HG03432 (cell line): ENCODE measurements around the gene TGM5.
"Not testable (repeated sequence)": the region's sequence is repeated elsewhere in the genome, so short reads cannot be mapped to it uniquely, and the experiment has no call there.

Source experiments
- ATAC-seq: cut with Tn5 transposase; IDR thresholded peaks from one replicate; pipeline ENCODE4 v1.9.1; 2021; ENCODE audit warnings: mild to moderate bottlenecking, moderate library complexity; ENCODE audit not compliant: unreplicated experiment

Gene TGM5

DNA sequence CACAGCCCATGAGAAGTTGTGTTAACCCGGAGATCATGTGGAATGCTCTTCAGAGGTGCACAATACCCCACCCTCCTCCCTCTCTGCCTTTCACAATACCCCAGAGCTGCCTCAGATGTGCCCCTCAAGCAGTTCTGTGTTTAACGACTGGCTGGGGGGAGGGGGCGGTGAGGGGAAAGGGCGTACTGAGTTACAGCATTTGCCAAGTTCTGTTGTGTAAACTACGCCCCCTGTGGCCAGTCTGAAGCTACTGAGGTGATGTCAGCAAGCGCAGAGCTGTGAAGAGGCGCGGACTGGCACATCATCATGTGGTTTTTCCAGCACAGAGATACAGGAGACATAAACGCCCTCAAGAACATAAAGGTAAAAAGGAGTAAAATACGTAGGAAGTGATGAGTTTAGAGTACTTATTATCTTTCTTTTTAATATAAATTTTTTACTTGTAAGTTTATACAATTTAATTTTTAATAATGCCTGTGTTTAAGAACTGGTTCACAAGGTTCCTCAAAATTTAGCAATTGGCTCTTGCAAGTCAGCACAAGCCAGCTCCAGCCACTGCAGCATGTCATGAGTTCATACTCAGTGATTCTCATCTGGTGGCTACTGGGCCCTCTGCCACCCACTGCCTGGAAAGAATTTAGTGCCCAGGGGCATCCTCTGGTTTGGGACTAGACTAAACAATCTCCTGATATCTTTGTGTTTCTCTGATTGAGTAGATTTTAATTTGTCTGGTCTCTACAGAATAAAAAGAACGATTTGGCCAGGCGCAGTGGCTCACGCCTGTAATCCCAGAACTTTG, 47.6 kb downstream of the TGM5 start:
- no peak for ATAC-seq

DNA sequence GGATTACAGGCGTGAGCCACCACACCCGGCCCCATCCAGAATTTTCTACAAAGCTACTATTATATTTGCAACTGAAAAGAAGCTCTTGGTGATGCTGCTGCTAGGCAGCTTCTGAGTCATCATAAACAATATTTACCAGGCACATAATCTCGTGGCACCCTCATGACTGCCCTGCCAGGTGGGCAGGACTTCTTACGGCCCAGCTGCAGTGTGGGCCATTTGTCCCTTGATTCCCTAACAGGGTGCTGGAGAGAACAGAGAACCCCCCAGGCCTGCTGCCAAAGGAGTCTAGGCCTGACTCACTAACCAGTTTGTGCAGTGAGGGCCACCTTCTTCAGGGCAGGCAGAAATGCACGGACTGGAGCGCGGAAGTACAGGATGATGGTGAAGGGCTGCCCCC, 50.8 kb downstream of the TGM5 start:
- ATAC-seq: no peak

DNA sequence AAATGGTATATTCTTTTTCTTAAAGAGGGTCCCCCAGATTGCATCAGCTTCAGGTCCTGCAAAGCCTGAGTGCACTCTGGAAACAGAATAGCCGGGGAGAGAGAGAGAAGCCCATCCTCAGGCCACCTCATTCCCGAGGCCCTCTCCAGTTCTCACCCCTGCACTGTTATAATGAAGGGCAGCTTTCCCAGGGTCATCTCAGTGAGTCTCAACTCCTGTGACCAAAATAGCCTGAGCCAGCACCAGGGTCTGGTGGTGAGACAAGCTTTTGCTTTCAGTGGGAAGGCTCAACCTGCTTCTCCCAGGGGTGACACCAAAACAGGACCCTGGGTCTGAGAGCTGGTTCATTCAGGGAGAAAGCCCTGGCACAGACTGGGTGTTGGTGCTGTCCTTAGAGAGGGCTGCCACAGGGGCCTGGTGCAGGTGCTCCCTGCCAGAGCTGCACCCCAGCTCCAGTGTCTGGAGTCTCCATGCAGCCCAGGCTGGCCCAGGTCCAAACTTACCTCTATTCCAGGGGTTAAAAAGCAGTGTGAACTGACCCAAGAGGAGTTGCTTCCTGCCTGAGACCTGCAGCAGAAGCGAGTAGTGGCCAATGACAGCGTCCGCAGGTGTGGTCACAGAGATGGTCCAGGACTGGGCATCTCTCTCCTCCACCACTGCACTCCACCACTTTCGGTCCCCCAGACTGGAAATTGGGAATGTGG, 52.0 kb downstream of the TGM5 start:
- ATAC-seq: no peak

DNA sequence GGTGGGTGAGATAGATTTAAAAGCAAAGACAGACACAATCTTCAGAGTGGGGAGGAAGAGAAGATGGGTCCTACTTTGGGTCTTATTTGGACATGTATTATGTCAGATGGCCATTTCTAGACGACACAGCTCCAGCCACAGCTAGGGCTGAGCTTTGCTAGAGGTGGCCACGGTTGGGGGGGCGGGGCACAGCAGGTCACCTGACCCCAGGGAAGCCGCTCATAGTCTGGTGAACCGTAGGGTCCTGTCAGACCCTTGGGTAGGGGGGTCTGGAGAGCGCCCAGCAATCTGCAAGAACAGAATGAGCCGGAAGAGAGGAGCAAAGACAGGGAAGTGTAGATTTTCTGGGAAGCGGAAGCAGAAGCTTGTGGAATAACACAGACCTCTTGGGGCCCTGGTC, 52.6 kb downstream of the TGM5 start:
- no peak for ATAC-seq

DNA sequence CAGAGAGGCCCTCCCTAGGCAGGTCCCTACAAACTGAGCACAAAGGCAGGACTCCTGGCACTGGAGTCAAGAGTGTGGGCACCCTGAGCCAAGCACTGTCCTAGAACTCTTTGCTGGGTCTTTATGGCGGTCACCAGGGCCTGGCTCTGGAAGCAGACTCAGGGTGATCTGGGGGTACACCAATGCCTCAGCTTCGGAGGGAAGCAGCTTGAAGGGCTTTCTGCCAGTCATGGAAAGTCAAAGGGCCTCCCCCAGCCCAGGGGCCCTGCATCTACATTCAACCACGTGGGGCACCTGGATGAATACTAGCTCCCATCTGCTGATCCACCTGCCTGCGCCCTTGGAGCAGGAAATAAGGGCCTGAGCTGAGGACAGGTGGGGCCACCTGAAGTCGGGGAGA, 53.3 kb downstream of the TGM5 start:
- ATAC-seq: no peak

DNA sequence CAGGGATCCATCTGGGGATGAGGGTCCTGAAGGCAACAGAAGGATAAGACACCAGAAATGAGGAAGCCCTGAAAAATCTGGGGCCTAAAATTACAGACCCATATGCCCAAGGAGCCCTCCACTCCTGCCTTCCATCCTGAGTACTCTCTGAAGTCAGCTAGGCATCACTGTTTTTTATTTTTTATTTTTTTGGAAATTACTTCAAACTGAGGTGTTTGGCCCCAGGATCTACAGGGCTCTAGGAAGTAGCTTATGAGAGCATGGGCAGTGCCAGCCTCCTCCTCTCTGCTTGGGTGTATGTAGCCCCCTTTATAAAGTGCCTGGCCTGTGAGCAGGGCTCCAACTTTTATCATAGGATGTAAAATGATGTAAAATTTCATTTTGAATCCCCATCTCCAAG, 53.8 kb downstream of the TGM5 start:
- no peak for ATAC-seq

DNA sequence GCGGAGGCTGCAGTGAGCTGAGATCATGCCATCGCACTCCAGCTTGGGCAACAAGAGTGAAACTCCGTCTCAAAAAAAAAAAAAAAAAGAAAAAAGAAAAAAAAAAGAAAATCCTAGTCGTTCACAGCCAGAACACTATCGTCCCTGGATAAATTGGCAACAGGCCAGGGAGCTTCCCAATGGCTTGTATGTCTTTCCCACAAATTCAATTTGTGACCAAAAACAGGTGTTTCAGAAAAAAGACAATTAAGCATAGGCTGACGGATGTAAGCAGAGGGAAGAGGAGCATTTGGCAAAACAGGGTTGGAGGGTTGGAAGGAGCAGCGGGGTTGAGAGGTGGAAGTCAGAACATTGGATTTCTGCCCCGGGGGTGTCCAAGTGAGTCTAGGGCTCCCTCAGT, 54.4 kb downstream of the TGM5 start:
- ATAC-seq: no peak

DNA sequence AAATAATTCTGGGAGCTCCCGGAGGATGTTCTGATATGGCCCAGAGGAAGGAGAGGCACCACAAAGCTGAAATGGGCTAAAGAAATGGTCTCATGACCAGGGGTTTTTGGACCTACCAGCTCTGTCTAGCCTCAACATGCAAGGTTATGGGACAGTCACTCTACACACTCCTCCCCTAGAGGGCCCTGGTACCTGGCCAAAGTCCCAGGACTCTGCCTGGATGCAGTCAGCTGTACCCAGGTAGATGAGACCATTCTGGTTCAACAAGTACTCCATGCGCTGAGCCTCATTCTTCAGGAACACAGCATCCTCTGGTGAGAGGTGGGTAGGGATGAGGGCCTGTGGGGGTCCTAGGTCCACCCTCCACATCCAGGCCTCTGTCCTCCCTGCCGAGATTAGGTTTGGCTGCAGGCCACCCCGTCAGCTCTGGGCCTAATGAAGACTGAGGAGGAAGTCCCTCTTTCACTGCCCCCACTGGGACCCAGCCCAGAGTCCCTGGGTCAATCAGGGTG, 55.4 kb downstream of the TGM5 start:
- ATAC-seq: no peak

DNA sequence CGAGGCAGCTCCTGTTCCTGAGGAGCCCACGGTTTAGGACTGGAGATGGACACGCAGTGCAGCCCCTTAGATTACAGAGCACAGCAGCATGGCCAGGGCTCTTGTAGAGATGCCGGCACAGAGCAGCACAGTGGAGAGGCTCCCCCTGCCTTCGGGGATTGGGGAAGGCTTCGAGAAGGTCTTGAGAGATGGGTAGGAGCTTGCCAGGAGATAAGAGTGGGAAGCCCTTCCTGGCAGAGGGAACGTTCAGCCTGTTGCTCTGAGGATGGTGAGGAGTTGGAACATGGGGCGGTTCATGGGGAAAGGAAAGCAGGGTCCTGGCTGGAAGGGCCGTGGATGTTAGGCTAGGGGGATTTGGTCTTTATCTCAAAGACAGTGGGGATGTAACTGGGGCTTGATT, 55.9 kb downstream of the TGM5 start:
- no peak for ATAC-seq

DNA sequence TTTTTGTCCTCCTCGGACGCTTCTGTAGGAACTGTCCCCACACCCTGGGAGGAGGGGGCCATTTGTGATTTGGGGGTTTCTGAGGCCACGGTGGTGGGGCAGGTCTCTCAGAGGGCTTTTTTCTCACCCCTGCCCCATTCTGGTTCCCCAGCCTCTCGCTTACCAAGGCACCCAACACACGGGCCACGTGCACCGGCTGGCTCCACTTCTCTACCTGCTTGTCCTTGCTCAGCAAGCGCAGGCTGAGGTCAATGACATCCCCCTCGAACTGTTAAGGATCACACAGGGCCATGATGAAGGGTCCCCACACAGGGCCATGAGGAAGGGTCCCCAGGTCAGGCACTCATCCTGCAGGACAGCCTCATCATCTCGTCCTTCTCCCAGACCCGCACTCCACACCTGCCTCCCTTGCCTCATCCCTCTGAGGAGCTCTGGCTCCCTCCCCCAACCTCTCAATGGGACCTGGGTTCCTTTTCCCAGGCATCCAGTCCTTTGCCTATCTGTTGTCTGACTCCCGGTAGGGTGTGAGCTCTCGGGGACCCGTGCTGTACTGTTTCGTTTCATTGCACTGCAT, 56.5 kb downstream of the TGM5 start:
- no peak for ATAC-seq

DNA sequence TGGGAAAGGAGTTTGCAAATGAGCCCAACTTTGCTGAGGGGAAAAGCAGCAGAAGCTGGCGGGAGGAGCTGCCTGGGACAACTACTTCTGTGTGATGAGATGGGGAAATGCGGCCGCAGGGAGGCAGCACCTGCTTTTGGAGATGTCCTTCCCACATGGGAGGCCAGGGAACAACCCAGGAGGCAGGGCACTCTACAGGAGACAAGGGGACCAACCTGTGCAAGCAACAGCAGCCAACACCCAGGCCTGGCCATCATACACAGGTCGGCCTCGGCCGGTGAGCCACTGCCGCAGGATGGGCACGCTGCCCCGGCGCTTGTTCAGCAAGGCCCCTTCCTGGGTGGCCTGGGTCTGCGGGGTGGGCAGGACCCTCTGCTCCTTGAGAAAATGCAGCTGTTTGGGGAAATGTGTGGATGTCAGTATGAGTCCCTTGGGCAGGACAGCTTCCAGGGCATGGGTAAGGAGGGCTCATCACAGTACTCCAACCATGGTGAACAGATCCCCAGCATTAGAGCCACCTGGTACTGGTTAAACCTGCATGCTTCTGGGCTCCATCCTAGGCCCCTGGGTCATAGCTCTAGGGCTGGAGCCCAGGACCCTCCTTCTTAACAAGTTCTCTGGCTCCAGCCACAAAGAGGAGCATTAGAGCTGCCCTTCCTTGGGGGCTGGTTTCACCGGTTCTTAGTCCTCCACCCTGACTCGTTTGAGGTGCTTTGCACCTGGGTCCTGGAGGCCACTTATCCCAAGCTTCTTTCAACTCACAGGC, 57.5 kb downstream of the TGM5 start:
- ATAC-seq: no peak

DNA sequence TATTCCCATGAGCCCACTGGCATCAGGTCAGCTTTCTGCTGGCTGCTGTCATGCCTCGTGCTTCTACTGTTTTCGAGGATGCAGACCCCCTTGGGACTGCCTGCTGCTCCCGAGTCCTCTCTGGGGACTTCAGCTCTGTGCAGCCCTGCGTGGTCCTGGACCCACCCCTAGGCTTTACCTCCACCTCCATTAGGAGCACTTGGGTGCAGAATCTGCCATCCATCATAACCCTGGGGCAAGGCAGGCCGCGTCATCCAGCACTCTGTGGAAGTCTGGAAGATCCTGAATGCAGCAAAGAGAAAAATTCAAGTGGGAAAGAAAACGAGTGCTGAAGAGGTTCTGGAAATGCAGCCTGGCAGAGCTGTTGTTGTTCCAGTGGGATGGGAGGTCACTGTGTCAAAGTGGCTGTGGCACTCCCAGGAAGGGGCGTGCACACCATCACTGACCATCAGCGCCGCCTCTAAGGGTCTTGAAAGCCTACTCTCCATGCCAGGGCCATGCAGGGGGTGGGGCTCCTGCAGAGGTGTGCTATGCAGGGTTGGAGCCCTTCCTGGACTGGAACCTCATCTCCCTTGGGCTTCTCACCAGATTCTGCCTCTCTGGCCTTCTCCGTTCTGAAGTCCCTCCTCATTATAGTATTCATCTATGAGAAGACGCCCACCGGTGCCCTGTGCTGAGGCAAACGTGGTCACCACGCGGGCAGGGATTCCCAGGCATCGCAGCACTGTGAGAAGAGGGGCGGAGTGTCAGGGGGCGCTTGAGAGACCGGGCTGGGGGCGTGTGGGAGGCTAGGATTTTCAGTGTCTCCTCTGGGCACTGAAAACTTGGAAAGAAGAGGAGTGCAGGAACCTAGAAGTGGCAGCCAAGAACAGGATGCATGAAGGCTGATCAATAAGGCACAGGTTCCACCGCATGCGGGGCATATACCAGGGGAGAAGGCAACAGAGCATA, 58.4 kb downstream of the TGM5 start:
- no peak for ATAC-seq

DNA sequence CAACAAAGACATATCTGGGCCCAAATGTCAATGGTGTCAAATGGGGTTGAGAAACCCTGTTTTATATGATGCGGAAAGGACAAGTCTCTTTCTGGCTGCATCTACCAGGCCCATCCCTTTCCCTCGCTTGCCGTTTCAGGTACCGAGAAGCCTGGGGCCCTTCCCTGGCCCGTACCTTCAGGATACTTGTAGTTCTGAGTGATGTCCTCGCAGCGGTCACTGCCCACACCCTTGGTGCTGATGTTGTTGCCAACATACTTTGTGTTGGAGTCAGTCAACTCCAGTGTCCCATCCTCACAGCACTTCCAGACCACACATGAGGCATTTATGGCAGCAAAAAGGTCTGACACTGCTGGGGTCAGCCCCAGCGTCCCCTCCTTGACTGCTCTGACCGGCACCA, 59.7 kb downstream of the TGM5 start:
- ATAC-seq: no peak

DNA sequence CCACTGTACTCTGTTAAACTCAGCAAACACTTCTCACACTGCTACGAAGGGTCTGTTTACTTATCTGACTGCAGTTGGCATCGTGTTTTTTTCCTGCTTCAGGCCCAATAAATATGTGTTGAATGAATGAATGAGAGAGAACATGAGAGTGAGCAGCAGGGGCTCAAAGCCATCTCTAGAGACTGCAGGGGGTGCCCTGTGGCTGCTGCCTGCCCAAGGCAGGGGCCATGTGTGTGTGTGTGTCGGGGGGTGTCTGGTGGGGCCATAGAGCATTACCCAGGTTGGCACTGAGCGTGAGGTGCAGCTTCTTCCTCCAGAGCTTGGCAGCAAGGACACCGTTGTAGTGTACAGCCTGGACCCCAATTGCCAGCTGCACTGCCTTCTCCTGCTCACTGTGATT, 60.7 kb downstream of the TGM5 start:
- no peak for ATAC-seq

DNA sequence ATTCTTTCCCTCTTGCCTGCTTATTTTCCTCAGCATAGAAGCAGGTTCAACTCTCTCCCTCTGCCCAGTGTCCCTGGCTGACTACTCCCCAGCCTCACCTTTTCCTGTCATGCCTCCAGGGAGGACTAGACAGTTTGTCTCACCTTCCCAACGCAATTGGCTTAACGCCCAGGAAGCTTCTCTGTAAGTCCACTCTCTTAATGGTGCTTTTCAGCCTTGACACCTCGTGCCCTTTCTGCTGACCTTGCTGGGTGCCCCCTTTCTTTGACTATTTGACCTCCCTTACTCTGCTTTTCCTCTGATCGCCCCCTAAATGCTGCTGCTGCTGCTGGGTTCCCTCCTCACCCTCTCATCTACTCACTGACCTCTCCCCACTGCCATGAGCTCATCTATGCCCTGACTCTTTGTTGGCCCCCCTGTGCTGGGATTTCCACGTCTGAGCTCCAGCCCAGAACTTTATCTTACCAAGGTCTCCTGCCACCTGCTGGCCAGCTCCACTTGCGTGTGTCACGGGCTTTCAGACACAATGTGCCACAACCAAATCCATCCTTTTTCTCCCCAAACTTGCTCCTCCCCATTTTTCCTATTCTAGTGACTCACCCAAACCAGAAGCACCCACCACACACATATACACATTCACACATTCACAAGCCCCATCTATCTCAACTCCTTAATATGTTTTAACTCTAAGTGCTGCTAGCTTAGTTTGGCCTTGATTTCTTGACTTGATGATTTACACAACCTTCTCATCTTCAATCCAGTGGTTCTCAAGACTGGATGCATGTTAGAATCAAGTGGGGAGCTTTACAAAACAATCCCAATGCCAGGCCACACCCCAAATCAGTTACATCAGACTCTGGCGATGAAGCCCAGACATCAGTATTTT, 62.5 kb downstream of the TGM5 start:
- ATAC-seq: no peak

DNA sequence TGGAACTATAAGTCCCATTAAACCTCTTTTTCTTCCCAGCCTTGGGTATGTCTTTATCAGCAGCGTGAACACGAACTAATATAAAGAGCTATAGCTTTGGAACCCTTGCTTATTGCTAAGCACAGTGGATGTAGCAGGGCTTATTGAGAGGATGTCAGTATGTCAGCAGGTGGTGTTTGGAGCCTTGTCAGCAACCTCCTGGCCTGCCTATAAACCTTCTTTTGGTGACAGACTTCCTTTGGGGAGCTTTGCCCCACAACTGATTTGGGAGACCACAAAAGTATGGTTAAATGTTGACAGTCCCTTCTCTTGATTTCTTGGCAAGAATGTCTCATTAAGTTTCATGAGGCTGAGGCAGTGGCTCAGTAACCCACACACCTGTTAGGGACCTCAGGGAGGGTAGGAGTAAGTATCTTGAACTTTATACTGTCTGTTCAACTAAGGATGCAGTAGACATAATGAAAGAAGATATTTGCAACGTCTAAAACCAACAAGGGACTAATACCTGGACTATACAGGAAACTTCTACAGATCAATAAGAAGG, 66.7 kb downstream of the TGM5 start:
- ATAC-seq: no peak

DNA sequence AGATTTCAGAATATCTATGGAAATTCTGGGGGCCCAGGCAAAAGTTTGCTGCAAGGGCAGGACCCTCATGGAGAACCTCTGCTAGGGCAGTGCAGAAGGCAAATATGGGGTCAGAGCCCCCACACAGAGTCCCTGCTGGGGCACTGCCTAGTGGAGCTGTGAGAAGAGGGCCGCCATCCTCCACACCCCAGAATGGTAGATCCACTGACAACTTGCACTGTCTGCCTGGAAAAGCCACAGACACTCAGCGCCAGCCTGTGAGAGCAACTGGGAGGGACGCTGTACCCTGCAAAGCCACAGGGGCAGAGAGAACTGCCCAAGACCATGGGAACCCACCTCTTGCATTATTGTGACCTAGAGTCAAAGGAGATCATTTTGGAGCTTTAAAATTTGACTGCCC, 67.7 kb downstream of the TGM5 start:
- ATAC-seq: no peak

DNA sequence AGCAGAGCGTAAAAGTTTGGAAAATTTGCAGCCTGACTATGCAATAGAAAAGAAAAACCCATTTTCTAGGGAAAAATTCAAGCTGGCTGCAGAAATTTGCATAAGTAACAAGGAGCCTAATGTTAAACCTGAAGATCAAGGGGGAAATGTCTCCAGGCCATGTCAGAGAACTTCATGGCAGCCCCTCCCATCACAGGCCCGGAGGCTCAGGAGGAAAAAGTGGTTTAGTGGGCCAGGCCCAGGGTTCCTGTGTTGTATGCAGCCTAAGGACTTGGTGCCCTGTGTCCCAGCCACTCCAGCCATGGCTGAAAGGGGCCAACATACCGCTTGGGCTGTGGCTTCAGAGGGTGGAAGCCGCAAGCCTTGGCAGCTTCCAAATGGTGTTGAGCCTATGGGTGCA, 68.2 kb downstream of the TGM5 start:
- ATAC-seq: not testable (repeated sequence)

DNA sequence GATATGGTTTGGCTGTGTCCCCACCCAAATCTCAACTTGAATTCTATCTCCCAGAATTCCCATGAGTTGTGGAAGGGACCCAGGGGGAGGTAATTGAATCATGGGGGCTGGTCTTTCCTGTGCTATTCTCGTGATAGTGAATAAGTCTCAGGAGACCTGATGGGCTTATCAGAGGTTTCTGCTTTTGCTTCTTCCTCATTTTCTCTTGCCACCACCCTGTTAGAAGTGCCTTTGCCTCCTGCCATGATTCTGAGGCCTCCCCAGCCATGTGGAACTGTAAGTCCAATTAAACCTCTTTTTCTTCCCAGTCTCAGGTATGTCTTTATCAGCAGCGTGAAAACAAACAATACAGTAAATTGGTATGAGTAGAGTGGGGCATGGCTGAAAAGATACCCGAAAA, 69.0 kb downstream of the TGM5 start:
- not testable (repeated sequence) for ATAC-seq
